ENCODE results near the gene C1QTNF12.

C1QTNF12 gene

DNA sequence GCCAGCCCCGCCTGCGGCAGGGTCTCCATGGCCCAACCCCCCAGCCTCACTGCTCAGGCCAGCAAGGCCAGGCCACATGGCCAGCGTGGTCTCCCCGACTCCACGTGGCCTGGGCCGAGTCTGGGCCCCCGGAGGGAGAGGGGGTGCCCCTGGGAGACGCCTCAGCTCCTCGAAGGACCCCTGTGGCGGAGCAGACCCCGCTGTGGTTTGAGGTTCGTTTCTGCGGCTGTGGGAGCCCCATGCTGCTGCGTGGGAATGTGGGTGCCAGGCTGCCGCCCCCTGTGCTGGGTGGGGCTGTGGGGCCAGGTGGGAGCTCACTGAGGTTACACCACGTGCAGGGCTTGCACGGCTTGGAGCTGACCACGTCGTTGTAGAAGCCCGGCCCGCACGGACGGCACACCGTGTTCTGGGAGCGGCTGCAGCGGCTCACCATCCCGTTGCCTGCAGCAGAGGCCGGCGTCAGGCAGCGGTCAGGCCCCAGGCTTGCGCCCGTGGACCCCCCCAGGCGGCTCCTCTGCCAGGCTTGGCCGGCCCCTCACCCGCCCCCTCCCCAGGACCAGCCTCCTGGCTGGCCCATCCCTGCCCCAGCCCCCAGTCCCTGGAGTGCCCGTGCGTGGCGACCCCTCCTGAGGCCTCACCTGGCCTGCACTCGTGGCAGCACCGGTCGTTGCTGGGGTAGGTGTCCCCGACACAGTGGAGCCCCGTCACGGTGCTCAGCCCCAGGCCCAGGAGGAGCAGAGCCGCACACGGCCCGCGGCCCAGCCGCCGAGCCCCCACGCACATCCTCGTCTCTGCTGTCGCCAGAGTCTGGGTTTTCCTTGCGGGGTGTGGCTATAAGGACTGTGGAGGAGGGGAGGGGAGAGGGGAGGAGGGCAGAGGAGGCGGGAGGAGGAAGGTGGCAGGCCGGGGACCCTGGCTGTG lies 32.9 kb downstream of the C1QTNF12 start, which contains the start of gene TNFRSF4:
Gene TNFRSF4 (minus strand): TSS at position 809 of the 921 bp plus-strand sequence. CDS start 26 bp downstream, at position 783.
- DNase-seq (ENCODE audit: low read depth in 2 of 2): no peak

DNA sequence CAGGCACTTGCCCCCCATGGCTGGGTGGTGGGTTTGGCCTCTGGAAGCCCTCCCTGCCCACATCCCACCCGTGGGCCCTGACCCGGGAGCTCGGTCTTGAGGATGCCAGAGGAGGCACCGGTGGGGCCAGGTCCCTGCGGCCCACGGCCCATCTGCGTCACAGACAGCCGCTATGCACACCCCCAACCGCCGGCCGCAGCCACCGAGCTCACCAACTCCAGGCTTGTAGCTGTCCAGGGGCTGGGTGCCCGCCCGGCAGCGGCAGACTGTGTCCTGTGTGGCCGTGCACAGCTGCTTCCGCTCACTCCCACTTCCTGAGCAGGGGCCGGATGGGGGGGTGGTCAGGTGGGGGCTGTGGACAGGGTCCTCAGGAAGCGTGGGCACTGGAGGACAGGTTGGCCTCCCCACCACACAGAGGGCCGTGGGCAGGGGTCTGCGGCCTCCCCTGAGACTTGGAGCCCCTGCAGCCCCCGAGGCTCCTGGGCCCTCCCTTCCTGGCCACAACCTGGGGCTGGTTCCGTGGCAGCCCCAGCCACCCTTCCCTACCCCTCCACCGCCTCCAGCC lies 33.7 kb downstream of the C1QTNF12 start:
- peak in 1 of 2 donors; percentile 28 for DNase-seq (ENCODE audit: low read depth in 2 of 2)

DNA sequence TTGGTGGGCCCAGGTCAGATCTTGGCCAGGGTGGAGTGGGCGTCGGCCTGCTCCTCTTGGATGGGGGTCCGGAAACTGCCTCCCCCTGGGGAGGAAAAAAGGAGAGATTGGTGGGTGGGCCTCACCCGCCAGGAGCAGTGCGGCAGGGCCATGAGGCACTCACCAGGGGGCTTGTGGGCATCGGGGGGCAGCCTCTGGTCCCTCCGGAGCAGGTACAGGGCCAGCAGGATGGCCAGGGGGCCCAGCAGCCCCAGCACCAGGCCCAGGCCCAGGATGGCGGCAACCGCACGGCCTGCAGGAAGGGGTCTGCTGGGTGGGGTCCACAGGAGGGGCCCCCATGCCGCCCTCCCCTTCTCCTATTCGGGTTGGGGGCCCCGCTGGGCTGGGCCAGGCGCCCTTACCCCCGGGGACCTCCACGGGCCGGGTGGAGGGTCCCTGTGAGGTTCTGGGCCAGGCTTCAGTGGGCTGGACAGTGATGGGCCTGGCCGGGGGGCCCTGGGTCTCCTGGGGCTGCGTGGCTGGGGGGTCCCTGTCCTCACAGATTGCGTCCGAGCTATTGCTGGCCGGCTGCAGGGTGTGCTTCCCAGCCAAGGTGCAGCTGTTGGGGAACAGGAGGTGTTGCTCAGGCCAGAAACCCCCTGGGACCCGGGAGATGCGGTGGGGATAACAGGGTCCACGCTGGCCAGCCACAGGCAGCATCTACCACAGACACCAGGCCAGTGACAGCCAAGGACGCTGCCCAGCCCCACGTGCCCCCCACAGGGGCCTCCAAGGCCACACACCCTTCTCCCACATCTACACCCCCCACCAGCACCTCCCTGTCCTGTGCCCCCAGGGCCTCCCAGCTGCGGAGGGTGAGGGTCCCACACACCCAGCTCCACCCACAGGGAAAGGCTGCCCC lies 34.7 kb downstream of the C1QTNF12 start:
- no peak for DNase-seq (ENCODE audit: low read depth in 2 of 2)

DNA sequence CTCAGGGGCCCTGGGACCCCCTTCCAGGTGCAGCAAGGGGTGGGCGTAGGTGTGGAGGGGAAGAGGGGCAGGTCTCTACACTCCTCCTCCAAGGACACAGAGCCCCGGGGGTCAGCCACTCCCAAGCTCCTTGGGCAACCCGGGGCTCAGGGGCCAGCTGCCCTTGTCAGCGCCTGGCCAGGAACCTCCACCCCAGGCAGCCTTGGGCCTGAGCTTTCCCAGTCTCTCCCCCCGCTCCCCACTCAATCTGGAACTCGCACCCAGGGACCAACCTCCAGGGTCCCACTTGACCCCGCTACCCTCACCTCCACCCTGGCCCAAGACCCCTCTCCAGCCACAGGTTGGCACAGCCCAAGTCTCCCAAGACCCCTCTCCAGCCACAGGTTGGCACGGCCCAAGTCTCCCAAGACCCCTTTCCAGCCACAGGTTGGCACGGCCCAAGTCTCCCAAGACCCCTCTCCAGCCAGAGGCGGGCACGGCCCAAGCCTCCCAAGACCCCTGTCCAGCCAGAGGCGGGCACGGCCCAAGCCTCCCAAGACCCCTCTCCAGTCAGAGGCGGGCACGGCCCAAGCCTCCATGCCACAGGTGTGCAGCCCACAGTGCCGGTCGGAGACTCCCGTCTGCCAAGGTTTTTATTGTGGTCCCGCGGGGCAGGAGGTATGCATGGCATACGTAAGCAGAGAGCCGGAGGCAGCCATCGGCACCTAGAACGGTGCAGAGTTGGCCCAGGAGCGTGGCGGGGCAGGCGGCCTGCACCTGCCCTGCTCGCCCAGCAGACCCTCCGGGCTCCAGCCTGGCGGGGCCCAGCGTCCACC lies 35.6 kb downstream of the C1QTNF12 start:
- DNase-seq (ENCODE audit: low read depth in 2 of 2): no peak

DNA sequence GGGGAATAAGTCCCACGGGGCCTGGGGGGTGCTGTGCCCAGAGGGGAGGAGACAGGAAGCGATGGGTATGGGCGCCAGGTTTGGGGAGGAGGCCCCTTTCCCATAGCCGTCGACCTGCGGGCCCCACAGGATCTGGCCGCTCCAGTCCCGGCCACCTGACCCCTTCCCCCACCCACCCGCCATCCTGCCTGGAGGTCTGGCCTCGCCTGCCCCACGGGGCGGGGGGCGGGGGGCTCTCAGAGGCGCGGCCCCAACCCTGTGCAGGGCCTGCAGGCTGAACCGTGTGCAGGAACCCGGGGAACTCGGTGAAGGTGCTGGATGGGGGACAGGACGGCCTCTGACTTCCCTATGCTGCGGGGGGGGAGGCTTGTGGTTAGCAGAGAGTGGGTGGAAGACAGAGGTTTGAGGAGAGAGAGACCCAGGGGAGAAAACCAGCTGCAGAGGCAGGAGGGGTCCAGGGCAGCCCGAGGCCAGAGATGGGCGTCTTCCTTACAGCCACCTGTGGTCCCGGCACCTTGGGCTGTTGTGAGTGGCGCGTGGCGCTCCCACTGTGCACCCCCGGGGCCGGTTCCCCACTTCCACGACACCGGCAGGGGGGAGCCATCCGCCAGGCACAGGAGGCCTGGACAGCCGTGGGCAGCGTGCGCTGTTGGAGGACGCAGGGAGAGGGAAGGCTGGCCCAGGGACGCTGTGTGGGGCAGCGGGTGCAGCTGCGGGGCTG lies 37.6 kb downstream of the C1QTNF12 start:
- DNase-seq (ENCODE audit: low read depth in 2 of 2): peak in 1 of 2 donors; percentile 52

DNA sequence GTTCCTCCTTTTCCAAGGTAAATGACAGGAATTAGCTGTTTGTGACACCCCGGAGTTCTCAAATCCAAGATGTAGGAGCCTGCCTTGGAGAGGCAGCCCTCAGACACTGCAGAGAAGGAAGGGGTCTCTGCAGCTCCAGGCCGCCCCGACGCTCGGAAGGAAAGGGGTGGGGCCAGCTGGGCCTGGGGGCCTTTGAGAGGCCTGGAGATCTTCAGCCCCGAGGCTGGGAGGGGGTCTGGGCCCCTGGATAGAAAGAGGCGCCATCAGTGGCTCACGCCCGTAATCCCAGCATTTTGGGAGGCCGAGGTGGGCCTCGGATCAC lies 39.0 kb downstream of the C1QTNF12 start:
- no peak for DNase-seq (ENCODE audit: low read depth in 2 of 2)

DNA sequence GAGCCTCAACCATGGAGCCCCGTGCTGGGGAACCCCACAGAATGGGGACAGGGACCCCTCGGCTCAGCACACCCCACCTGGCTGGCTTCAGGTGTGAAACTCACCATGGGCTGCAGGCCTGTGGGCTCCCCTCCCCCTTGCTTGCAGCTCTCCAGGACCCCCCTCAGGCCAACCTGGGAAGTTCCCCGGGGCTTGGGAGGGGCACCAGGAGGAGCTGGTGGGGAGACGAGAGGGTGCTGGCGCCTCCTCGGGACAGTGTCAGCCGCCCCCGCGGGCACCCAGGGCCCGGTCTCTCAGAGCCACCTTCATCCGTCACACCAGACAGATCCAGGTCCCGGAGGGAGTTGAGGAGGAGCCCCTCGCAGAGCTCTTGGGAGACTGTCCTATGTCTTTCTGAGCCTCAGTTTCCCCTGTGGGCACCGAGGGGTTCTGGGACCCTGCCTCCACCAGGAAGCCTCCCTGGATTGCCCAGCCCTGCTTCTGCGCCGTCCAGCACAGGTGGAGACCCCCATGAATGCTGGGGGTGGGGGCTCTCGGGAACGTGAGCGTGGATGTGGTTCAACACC lies 39.5 kb downstream of the C1QTNF12 start:
- DNase-seq (ENCODE audit: low read depth in 2 of 2): no peak

DNA sequence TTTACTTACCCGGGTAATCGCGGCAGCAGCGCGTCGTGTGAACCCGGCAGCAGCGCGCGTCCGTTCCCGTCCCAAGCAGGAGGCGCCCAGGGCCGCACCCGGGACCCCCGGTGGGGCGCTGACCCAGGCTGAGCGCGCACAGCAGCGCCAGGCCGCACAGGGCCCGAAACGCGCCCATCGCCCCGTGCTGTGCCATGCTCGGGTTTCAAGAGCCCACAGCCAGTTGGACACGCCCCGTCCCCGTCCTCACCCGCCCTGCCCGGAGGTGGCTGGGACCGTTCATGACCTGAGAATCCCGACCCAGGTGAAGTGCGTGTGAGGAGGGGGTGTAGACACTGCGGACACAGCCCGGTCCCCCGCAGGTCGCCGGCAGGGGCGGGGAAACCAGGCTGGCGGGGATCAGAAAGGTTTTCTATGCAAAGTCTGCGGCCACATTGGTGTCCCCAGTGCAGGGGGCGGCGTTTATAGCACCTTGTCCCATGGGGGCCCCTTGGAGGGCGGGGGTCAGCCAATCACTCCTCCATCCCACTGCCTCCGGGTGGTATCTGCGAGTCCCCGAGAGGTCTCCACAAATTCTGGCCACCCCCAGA lies 40.1 kb downstream of the C1QTNF12 start, which contains the start of gene TNFRSF18:
Gene TNFRSF18 (minus strand): TSS at position 217 of the 590 bp plus-strand sequence. CDS start 21 bp downstream, at position 196.
- no peak for DNase-seq (ENCODE audit: low read depth in 2 of 2)

DNA sequence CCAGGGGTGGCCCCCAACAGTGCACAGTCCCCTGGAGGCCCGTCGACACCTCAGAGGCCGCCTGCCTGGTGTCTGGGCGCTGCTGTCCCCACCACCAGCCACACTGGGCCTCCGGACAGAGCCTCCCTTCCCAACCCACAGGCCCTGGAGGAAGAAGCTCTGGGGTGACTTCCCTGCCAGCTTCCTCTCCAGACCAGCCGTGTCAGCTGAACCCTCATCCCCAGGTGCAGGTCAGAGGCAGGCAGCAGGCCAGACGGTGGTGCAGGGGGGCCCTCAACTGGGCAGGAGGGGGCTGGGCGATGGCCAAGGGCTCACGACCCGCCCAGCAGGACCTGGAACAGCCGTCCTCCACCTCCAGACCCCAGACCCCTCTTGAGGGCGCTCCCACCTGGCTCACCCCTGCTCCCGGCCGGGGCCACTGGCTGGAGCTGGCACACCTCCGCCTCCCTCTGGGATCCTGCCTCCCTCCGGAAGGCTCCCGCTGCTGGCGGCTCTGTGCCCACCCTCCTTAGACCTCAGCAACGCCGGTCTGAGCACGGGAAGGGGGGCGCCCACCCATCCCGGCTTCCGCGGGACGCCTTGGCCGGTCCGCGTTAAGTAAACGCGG lies 40.6 kb downstream of the C1QTNF12 start:
- no peak for DNase-seq (ENCODE audit: low read depth in 2 of 2)

DNA sequence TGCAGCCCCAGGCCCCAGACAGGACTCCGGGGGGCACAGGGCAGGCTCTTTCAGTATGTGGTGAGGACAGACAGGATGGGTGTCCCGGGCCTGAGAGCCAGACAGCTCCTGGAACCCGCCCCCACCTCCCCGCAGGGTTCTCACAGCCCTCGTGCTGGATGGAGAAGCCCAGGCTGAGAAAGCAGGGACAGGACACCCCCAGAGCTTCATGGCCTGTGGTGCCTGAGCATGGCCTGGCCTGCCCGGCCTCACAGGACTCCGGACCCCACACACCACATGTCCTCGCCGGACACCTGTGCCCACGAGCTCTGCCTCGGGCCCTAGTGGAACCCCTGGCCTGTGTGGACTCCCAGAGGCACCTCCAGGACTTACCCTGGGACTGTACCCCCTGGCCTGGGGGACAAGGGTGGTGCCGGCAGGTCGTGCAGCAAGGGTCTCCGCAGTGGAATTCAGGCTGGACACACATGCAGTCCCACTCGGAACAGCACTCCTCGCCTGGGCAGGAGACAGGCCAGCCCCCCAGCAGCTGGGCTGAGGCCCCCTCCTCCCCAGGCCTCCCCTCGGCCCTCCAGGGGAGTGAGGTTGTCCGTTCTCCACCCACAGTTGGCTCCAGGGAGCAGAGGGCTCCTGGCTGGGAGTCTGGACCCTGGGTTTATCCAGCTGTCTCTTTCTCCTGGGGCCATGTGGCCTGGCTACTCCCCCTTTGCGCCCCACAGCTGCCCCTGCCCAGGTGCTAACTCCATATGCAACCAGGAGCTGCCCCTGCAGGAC lies 41.3 kb downstream of the C1QTNF12 start:
- DNase-seq (ENCODE audit: low read depth in 2 of 2): no peak

DNA sequence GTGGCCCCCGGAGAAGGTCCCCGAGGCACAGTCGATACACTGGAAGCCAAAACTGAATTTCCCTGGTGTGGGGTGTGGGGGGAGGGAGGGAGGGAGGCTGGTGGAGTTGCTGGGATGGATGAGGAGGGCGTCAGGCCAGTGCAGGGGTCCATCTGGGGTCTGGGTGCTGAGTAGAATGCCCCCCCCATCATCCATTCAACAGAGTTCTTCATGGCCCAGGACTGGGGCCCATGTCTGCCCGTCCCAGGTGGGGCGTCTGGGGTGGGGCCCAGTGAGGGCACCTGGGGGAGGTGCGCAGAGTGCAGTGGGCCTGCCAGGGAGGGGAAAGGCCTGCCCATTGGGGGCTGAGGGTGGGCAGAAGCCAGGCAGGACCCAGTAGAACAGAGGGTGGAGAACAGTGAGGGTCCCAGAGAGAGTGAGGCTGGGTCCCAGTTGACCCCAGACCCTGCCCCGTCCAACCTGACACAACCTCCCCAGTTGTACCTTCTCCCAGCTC lies 42.0 kb downstream of the C1QTNF12 start:
- no peak for DNase-seq (ENCODE audit: low read depth in 2 of 2)

DNA sequence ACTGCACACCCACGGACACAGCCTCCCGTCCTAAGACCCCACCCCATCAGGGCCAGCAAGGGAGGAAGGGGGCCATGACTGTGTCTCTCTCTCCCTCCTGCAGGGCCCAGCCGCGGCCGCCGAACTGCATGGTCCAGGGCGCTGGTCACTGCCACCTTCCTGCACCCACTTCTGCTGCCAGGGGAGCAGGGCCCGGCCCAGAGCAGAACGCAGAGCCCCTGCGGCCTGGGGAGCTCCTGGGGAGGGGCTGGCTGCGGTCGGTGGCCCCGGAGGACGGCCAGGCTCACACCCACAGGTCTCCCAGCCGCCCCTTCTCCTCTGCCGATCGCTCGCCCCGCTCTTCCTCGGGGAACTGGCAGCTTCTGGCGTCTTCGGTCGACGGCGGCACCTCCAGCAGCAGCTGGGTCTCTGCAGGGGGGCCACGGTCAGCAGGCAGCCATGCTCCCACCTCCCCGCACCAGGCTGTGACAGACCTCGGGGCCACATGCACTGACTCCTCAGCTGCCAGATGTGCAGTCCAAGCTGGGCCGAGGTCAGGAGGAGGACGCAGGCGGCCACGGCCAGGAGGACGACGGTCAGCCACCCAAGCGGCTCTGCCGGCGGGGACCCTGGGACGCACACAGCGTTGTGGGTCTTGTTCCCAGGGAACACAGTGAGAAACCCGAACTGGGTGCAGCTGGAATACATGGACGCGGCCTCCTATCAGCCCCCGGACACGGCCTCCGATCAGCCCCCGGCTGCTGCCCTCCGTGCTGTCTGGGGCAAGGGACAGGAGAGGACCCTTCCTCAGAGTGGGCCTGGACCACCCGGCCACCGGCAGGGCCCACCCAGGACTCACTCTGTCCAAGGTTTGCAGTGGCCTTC lies 42.7 kb downstream of the C1QTNF12 start:
- no peak for DNase-seq (ENCODE audit: low read depth in 2 of 2)

DNA sequence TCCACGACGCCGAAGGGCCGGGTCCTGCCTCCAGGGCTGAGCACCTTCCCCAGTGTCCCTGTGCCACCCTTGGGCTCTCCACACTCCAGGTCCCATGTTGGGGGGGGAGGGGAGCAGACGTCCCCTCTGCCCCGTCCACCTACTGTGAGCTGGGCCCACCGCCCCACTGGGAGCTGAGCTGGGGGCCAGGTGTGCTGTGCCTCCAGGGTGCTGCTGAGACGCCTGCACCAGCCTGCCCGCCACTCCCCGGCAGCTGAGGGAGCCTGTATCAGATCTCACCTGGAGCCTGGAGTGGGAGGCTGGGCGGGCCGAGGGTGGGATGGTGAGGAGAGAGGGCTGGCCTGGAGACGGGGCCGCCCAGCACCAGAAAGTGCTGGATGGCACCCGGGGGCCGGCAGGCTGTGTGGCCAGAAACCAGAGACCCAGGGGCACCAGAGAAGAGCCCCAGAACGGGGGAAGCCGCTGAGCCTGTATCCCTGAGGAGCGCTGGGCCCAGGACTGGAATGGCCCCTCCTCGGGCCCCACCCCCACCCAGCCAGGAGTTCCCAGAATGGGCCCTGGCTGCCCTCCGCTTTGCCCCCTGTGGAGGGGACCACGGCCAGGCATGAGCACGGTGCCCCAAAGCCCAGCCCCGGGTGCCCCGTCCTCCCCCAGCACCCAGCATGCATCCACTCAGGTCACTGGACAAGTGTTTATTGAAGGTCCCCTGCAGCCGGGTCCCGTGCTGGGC lies 43.5 kb downstream of the C1QTNF12 start:
- no peak for DNase-seq (ENCODE audit: low read depth in 2 of 2)

DNA sequence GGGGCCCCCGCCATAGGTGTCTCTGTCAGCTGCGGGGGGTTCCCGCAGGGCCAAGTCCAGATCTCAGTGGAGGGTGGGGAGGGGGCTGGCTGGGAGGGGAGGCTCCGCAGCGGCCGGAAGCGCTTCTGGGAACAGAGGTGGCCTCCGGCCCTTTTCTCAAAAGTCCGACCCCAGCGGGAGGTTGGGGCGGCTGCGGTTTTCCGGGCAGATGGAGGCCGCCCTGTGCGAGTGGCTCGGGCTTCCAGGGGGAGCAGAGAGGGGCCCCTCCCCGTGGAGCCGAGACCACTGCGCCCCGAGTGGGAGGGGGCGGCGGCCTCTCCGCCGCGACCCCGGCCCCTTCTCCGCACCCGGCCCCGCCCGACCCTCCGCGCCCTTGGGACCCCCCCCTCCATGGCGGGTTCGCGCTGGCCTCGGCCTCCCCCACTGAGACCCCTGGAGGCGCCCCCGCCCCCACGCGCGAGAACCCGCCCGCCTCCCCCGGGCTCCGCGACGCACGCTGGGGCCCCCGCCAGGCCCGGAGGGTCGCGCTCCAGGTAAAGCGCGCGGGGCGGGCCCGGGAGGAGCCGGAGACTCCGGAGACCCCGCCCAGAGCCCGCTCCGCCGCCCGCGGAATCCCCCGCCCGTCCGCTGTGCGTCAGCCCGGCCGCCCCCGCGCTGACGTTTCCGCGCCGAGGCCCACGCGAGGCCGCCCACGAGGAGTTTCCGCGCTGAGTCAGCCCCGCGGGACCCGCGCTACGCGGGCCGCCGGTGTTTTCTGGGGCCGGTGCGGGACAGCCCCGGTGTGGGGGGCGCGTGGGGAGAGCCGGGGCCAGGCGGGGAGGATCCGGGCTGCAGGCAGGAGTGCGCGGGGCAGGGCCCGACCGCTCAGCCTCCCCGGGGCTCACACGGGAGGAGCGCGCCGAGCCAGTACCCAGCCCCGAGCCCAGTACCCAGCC lies 45.4 kb downstream of the C1QTNF12 start:
- DNase-seq (ENCODE audit: low read depth in 2 of 2): peak; percentile 87
